Activated B cell treated with CpG ODN at 0.5 μM for 24 hours (primary cell): Measurements from ENCODE around the gene IFI6. TPM values are rescaled to one million over a fixed set of nuclear protein-coding genes. Genes with fewer than 3 reads are reported as not detected.

Source experiments
- ATAC-seq: fragments of 200-7000 bp; cut with Tn5 transposase; one replicate; pipeline ENCODE4 v1.10.0; 2021; ENCODE audit warnings: low read depth, mild to moderate bottlenecking, moderate library complexity
- CTCF ChIA-PET: fragments of 350-600 bp; sonication (Branson Sonifier 250); formaldehyde crosslinking; loops from one replicate; lab custom pipeline; 2021; ENCODE audit warnings: antibody characterized with exemption; lab: Charles Lee
- POLR2A ChIA-PET: fragments of 350-600 bp; sonication (Branson Sonifier 250); formaldehyde crosslinking; loops from one replicate; lab custom pipeline; 2021; ENCODE audit warnings: antibody characterized with exemption; lab: Charles Lee
- DNase-seq: peaks from one replicate; pipeline ENCODE4 v3.0.0; 2022
- H3K27ac Mint-ChIP-seq: one replicate; pipeline ENCODE4 v1.8.0; 2020; ENCODE audit warnings: mixed read lengths
- H3K27me3 Mint-ChIP-seq: one replicate; pipeline ENCODE4 v1.8.0; 2021; ENCODE audit warnings: mixed read lengths
- H3K36me3 Mint-ChIP-seq: one replicate; pipeline ENCODE4 v1.8.0; 2021; ENCODE audit warnings: low read depth, mixed read lengths
- H3K4me1 Mint-ChIP-seq: one replicate; pipeline ENCODE4 v1.8.0; 2021; ENCODE audit warnings: mixed read lengths
- H3K4me3 Mint-ChIP-seq: one replicate; pipeline ENCODE4 v1.8.0; 2020; ENCODE audit warnings: mild to moderate bottlenecking, mixed read lengths
- H3K9me3 Mint-ChIP-seq: one replicate; pipeline ENCODE4 v1.8.0; 2020; ENCODE audit warnings: mixed read lengths
- intact Hi-C: fragments of 100-400 bp; cut with micrococcal nuclease; formaldehyde crosslinking; loops from one replicate; pipeline ENCODE4 v1.15.1; 2024
- total RNA-seq: library from RNA; stranded (reverse); gene quantifications from 2 replicates; pipeline ENCODE4 v1.2.3, GENCODE V29; 2022
- TF ChIP-seq, protein P1 (sequence below): fragments of 200-600 bp; IDR thresholded peaks from one replicate; pipeline ENCODE4 v1.8.0; 2022; ENCODE audit warnings: antibody characterized with exemption, mild to moderate bottlenecking

Gene IFI6
- total RNA-seq, 1 donor from 2014 or later = 11.4 TPM

DNA sequence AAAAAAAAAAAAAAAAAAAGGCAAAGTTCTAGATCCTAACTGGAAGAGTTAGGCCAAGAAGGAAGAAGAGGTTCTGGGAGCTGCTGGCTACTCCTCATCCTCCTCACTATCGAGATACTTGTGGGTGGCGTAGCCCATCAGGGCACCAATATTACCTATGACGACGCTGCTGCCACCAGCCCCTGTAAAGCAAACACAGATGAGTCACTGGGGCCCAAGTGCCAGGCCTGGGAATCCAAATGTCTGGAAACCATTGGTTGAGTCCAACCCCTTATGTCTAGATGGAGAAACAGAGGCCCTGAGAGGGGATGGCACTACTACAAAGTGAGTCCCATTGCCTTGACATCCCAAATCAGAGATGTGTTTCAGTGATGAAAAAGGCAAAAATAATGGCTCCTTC lies 5.7 kb downstream of the IFI6 start:
- peaks cover 6% of the 10 kb centered on the region for H3K36me3 Mint-ChIP-seq
- no peak overlapping the region for H3K27ac Mint-ChIP-seq

DNA sequence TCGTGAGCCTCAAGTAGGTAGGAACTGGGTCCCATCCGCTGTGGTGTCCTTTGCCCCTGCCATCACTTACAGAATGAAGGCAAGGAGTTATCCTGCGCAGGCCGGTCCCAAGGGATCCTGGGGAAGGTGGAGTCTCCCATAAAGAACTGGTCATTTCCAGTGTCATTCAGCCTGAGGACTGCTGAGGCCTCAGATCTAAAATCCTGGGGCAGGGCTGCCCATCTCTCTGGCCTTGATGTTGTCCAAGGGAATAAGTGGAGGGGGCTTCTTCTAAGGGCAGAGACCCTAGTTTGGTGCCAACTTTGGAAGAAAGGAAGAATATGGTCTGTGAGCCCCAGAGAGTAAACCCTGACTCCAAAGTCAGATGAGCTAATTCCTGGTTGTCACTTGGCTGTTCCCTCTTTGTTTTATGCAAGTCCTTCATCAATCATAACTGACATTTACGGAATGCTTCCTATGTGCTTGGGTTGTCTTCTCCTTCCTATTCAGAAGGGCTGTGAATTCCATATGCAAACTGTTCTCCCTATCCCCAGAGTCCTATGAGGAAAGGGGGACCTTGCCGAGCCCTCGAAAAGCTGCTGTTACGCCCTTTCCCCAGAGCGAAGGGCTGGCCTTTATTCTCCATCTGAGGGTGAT lies 6.9 kb downstream of the IFI6 start:
- no peak overlapping the region for H3K4me3 Mint-ChIP-seq
- CTCF ChIA-PET = interaction anchor here (0.7 to 7.8 kb wide), 7 partner anchors 20 to 369 kb away, joined by 3 to 253 read pairs (median 4); partner anchors contain the start of gene AHDC1
- POLR2A ChIA-PET = interaction anchor here (0.6 to 1.5 kb wide), 2 partner anchors 16 to 24 kb away, joined by 3 to 4 read pairs; no protein-coding TSS in a partner anchor
- H3K27me3 Mint-ChIP-seq = no peaks in the 10 kb centered on the region
- H3K27ac Mint-ChIP-seq = no peak overlapping the region
- ATAC-seq (no peak), DNase-seq (no peak)
- TF ChIP-seq, protein P1, sequence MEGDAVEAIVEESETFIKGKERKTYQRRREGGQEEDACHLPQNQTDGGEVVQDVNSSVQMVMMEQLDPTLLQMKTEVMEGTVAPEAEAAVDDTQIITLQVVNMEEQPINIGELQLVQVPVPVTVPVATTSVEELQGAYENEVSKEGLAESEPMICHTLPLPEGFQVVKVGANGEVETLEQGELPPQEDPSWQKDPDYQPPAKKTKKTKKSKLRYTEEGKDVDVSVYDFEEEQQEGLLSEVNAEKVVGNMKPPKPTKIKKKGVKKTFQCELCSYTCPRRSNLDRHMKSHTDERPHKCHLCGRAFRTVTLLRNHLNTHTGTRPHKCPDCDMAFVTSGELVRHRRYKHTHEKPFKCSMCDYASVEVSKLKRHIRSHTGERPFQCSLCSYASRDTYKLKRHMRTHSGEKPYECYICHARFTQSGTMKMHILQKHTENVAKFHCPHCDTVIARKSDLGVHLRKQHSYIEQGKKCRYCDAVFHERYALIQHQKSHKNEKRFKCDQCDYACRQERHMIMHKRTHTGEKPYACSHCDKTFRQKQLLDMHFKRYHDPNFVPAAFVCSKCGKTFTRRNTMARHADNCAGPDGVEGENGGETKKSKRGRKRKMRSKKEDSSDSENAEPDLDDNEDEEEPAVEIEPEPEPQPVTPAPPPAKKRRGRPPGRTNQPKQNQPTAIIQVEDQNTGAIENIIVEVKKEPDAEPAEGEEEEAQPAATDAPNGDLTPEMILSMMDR = no peak
- peaks cover 43% of the 10 kb centered on the region for H3K4me1 Mint-ChIP-seq
- intact Hi-C loops = no loop called here
- peaks cover 6% of the 10 kb centered on the region for H3K36me3 Mint-ChIP-seq
- H3K9me3 Mint-ChIP-seq = no peaks in the 10 kb centered on the region

More for the DNA sequence above, 5.7 kb downstream of the IFI6 start:
- ChIA-PET CTCF (interaction anchor here (7.8 kb wide), 1 partner anchor 58 kb away, joined by 253 read pairs; the partner anchor contains the start of gene AHDC1), POLR2A (interaction anchor here (0.7 kb wide), 1 partner anchor 274 kb away, joined by 4 read pairs; no protein-coding TSS in a partner anchor)
- Mint-ChIP-seq H3K4me1 (peaks cover 38% of the 10 kb centered on the region), H3K9me3 (no peaks in the 10 kb centered on the region), H3K27me3 (no peaks in the 10 kb centered on the region), H3K4me3 (no peak overlapping the region)
- intact Hi-C loops = no loop called here
- DNase-seq = no peak
- TF ChIP-seq, protein P1 = no peak
- ATAC-seq = no peak

DNA sequence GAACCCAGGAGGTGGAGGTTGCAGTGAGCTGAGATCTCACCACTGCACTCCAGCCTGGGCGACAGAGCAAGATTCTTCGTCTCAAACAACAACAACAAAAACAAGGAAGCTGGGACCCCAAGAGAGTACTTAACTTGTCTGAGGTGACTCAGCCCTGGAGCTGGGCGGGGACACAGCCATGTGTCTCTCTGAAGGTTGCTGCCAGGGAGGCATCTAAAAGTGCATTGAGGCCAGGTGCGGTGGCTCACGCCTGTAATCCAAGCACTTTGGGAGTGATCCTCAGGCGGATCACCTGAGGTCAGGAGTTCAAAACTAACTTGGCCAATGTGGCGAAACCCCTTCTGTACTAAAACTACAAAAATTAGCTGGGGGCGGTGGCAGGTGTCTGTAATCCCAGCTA lies 7.7 kb downstream of the IFI6 start:
- TF ChIP-seq, protein P1 = no peak
- DNase-seq (no peak), ATAC-seq (no peak)
- Mint-ChIP-seq H3K36me3 (peaks cover 6% of the 10 kb centered on the region), H3K4me1 (peaks cover 43% of the 10 kb centered on the region), H3K27me3 (no peaks in the 10 kb centered on the region), H3K4me3 (no peak overlapping the region), H3K27ac (no peak overlapping the region), H3K9me3 (no peaks in the 10 kb centered on the region)
- POLR2A ChIA-PET = interaction anchor here (0.6 to 1.5 kb wide), 3 partner anchors 15 to 55 kb away, joined by 3 to 4 read pairs (median 4); no protein-coding TSS in a partner anchor
- CTCF ChIA-PET = interaction anchor here (0.7 to 7.8 kb wide), 9 partner anchors 20 to 368 kb away, joined by 3 to 253 read pairs (median 3); partner anchors contain the start of gene AHDC1
- intact Hi-C loops = loop anchor here (5.0 kb wide), 1 partner anchor 342 kb away; the partner anchor contains the start of gene TMEM222

DNA sequence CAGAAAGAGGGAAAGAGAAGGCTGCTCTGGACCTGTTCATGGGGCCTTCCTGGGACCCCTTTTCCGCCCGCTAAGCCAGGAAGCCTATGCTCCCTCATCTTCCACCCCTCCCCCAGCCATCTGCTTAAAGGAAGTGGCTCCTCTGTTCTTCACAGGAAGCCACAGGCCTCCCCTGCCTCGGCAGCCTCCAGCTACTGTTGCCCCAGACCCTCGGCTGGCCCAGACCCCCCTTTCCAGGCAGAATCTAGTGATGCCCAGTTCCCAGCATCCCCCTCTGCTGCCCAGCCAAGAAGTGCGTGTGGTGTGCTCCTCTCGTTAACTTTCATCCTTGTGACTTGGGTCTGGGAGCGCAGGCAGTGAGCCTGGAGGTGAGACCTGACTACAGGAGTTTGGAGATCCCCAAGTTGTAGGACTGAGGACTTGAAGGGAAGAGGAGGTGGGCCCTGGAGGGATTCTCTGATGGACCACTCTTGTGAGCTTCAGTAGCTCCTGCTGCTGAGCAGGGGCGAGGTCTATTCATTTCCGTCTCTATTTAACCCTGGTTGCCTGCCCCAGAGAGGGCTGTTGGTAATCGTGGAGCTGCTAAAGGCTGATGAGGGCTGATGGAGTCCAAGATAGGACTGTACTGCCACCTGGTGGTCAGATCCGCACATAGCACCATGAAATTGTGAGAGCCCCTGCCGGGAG lies 9.1 kb downstream of the IFI6 start:
- Mint-ChIP-seq H3K4me3 (peak overlapping the region; percentile 72), H3K36me3 (peaks cover 8% of the 10 kb centered on the region), H3K27ac (peak overlapping the region; percentile 100), H3K9me3 (no peaks in the 10 kb centered on the region), H3K4me1 (peaks cover 51% of the 10 kb centered on the region), H3K27me3 (no peaks in the 10 kb centered on the region)
- peak; percentile 88 for DNase-seq
- intact Hi-C loops = loop anchor here (1.0 to 5.0 kb wide), 10 partner anchors 19 to 363 kb away; partner anchors contain the start of genes GPR3, TMEM222 and WASF2
- TF ChIP-seq, protein P1 = no peak
- POLR2A ChIA-PET = interaction anchor here (0.5 to 8.3 kb wide), 28 partner anchors 9 to 321 kb away, joined by 3 to 271 read pairs (median 7); partner anchors contain the start of genes AHDC1, FAM76A, FGR and IFI6
- CTCF ChIA-PET = interaction anchor here (0.6 to 7.8 kb wide), 40 partner anchors 8 to 618 kb away, joined by 3 to 253 read pairs (median 5); partner anchors contain the start of gene AHDC1
- peak; percentile 53 for ATAC-seq
